Measurements from ENCODE around the gene QSOX2.

The QSOX2 gene

GRCh38 chr9:136222906-136223285 is 22.7 kb downstream of the QSOX2 start:
- CTCF ChIA-PET = interaction anchor here (0.8 to 1.7 kb wide), 7 partner anchors 8 to 101 kb away, joined by 3 to 8 read pairs (median 4); no protein-coding TSS in a partner anchor
- no peak for DNase-seq (ENCODE audit: low read depth, low spot score)
- H3K4me3 ChIP-seq (ENCODE audit: low read depth, low read length) = no peak overlapping the region
- POLR2A ChIA-PET = no interaction called here
- no peak for TF ChIP-seq CTCF (IDR thresholded peaks at IDR 0.05; ENCODE audit: insufficient read depth, low read length, missing control alignments)

- CTCF ChIA-PET = interaction anchor here (1.4 to 1.7 kb wide), 3 partner anchors 12 to 100 kb away, joined by 3 to 5 read pairs (median 4); no protein-coding TSS in a partner anchor
- H3K4me3 ChIP-seq (ENCODE audit: low read depth, low read length) = no peak overlapping the region
- TF ChIP-seq CTCF (IDR thresholded peaks at IDR 0.05; ENCODE audit: insufficient read depth, low read length, missing control alignments) = no peak
- DNase-seq (ENCODE audit: low read depth, low spot score) = no peak
- POLR2A ChIA-PET = no interaction called here
Observed at GRCh38 chr9:136222166-136222905, 23.3 kb downstream of the QSOX2 start.

- ChIA-PET CTCF (interaction anchor here (1.3 to 1.9 kb wide), 2 partner anchors 8 to 37 kb away, joined by 3 to 10 read pairs; no protein-coding TSS in a partner anchor), POLR2A (no interaction called here)
- TF ChIP-seq CTCF (IDR thresholded peaks at IDR 0.05; ENCODE audit: insufficient read depth, low read length, missing control alignments) = no peak
- no peak for DNase-seq (ENCODE audit: low read depth, low spot score)
- no peak overlapping the region for H3K4me3 ChIP-seq (ENCODE audit: low read depth, low read length)
Observed at GRCh38 chr9:136220017-136220729, 25.4 kb downstream of the QSOX2 start.

- ChIA-PET POLR2A (no interaction called here), CTCF (interaction anchor here (0.8 to 1.9 kb wide), 3 partner anchors 9 to 49 kb away, joined by 3 to 10 read pairs (median 7); no protein-coding TSS in a partner anchor)
- H3K4me3 ChIP-seq (ENCODE audit: low read depth, low read length) = no peak overlapping the region
- peak; percentile 31 for DNase-seq (ENCODE audit: low read depth, low spot score)
- TF ChIP-seq CTCF (IDR thresholded peaks at IDR 0.05; ENCODE audit: insufficient read depth, low read length, missing control alignments) = no peak
Observed at GRCh38 chr9:136219276-136219675, 26.3 kb downstream of the QSOX2 start.

GRCh38 chr9:136218673-136219072 is 26.9 kb downstream of the QSOX2 start:
- no peak for DNase-seq (ENCODE audit: low read depth, low spot score)
- ChIA-PET POLR2A (no interaction called here), CTCF (interaction anchor here (1.3 to 4.8 kb wide), 3 partner anchors 8 to 48 kb away, joined by 7 to 66 read pairs (median 10); no protein-coding TSS in a partner anchor)
- H3K4me3 ChIP-seq (ENCODE audit: low read depth, low read length) = no peak overlapping the region
- TF ChIP-seq CTCF (IDR thresholded peaks at IDR 0.05; ENCODE audit: insufficient read depth, low read length, missing control alignments) = no peak

GRCh38 chr9:136218271-136218670 is 27.3 kb downstream of the QSOX2 start:
- CTCF ChIA-PET = interaction anchor here (1.2 to 4.8 kb wide), 4 partner anchors 9 to 94 kb away, joined by 4 to 66 read pairs (median 6); no protein-coding TSS in a partner anchor
- TF ChIP-seq CTCF (IDR thresholded peaks at IDR 0.05; ENCODE audit: insufficient read depth, low read length, missing control alignments) = no peak
- no peak overlapping the region for H3K4me3 ChIP-seq (ENCODE audit: low read depth, low read length)
- POLR2A ChIA-PET = no interaction called here
- DNase-seq (ENCODE audit: low read depth, low spot score) = no peak

Measured in AG04449 (cell line).